GM04504 (cell line): Measurements from ENCODE around the gene KIAA0825.
A peak's percentile ranks its signal among the peaks of the same experiment; 100 is the strongest.

Source experiments
- DNase-seq: peaks from one replicate; pipeline ENCODE4 v3.0.0-alpha.2; 2012; ENCODE audit warnings: low read depth

The KIAA0825 gene

GRCh38 chr5:94618493-94619328 lies at the start of gene KIAA0825, which contains the start of gene SLF1:
Gene KIAA0825 (minus strand): TSS chr5:94618604. CDS start chr5:94537126, 81,478 bp downstream.
Gene SLF1 (plus strand): TSS chr5:94618669. CDS start chr5:94628811, 10,142 bp downstream.
- DNase-seq: peak; percentile 71

- no peak for DNase-seq
Observed at GRCh38 chr5:94667937-94668336, 49.5 kb upstream of the KIAA0825 start.

GRCh38 chr5:94661086-94661485 lies 42.7 kb upstream of the KIAA0825 start:
- DNase-seq: no peak

- DNase-seq: no peak
Observed at GRCh38 chr5:94660506-94660905, 42.1 kb upstream of the KIAA0825 start.

GRCh38 chr5:94658272-94658671 lies 39.9 kb upstream of the KIAA0825 start:
- DNase-seq: no peak

- no peak for DNase-seq
Observed at GRCh38 chr5:94649874-94650273, 31.5 kb upstream of the KIAA0825 start.

- DNase-seq: no peak
Observed at GRCh38 chr5:94646758-94647157, 28.4 kb upstream of the KIAA0825 start.

GRCh38 chr5:94645053-94645452 lies 26.6 kb upstream of the KIAA0825 start:
- DNase-seq: no peak

- DNase-seq: no peak
Observed at GRCh38 chr5:94640176-94640575, 21.8 kb upstream of the KIAA0825 start.

GRCh38 chr5:94632024-94632423 lies 13.6 kb upstream of the KIAA0825 start:
- DNase-seq: no peak

- DNase-seq: no peak
Observed at GRCh38 chr5:94627191-94627590, 8.8 kb upstream of the KIAA0825 start.

- DNase-seq: no peak
Observed at GRCh38 chr5:94623877-94624276, 5.5 kb upstream of the KIAA0825 start.

- DNase-seq: no peak
Observed at GRCh38 chr5:94623011-94623410, 4.6 kb upstream of the KIAA0825 start.

GRCh38 chr5:94621763-94622162 lies 3.4 kb upstream of the KIAA0825 start:
- no peak for DNase-seq

GRCh38 chr5:94620256-94620655 lies 1.9 kb upstream of the KIAA0825 start:
- DNase-seq: no peak

GRCh38 chr5:94618029-94618492 lies 343 bp downstream of the KIAA0825 start:
- peak; percentile 33 for DNase-seq

- no peak for DNase-seq
Observed at GRCh38 chr5:94615862-94616261, 2.5 kb downstream of the KIAA0825 start.

GRCh38 chr5:94614156-94614805 lies 4.1 kb downstream of the KIAA0825 start:
- no peak for DNase-seq

GRCh38 chr5:94613583-94613982 lies 4.8 kb downstream of the KIAA0825 start:
- DNase-seq: no peak

GRCh38 chr5:94595281-94595840 lies 23.0 kb downstream of the KIAA0825 start:
- no peak for DNase-seq

GRCh38 chr5:94577466-94578245 lies 40.7 kb downstream of the KIAA0825 start:
- no peak for DNase-seq

GRCh38 chr5:94575196-94575595 lies 43.2 kb downstream of the KIAA0825 start:
- DNase-seq: no peak
